ENCODE data around the gene C19orf12.

The C19orf12 gene

GRCh38 chr19:29680937-29681336 lies 34.1 kb downstream of the C19orf12 start:
- no peak for TF ChIP-seq CTCF (conservative IDR thresholded peaks at IDR 0.05; ENCODE audit: low read depth, low read length)

GRCh38 chr19:29680447-29680846 lies 34.6 kb downstream of the C19orf12 start:
- no peak for TF ChIP-seq CTCF (conservative IDR thresholded peaks at IDR 0.05; ENCODE audit: low read depth, low read length)
- DNase-seq (ENCODE audit: low read depth): no peak
- H3K4me3 ChIP-seq (ENCODE audit: low read depth, low read length): no peak overlapping the region

More at GRCh38 chr19:29680937-29681336, 34.1 kb downstream of the C19orf12 start:
- DNase-seq (ENCODE audit: low read depth): no peak
- H3K4me3 ChIP-seq (ENCODE audit: low read depth, low read length): no peak overlapping the region

- no peak overlapping the region for H3K4me3 ChIP-seq (ENCODE audit: low read depth, low read length)
- DNase-seq (ENCODE audit: low read depth): no peak
- TF ChIP-seq CTCF (conservative IDR thresholded peaks at IDR 0.05; ENCODE audit: low read depth, low read length): no peak
Observed at GRCh38 chr19:29679598-29680210, 35.4 kb downstream of the C19orf12 start.

- no peak for DNase-seq (ENCODE audit: low read depth)
- no peak for TF ChIP-seq CTCF (conservative IDR thresholded peaks at IDR 0.05; ENCODE audit: low read depth, low read length)
Observed at GRCh38 chr19:29678484-29679106, 36.5 kb downstream of the C19orf12 start.

GRCh38 chr19:29677001-29677817 lies 37.9 kb downstream of the C19orf12 start:
- no peak for TF ChIP-seq CTCF (conservative IDR thresholded peaks at IDR 0.05; ENCODE audit: low read depth, low read length)
- no peak for DNase-seq (ENCODE audit: low read depth)
- no peak overlapping the region for H3K4me3 ChIP-seq (ENCODE audit: low read depth, low read length)

More at GRCh38 chr19:29678484-29679106, 36.5 kb downstream of the C19orf12 start:
- H3K4me3 ChIP-seq (ENCODE audit: low read depth, low read length): no peak overlapping the region

- no peak for TF ChIP-seq CTCF (conservative IDR thresholded peaks at IDR 0.05; ENCODE audit: low read depth, low read length)
- DNase-seq (ENCODE audit: low read depth): no peak
Observed at GRCh38 chr19:29676586-29676985, 38.5 kb downstream of the C19orf12 start.

More at GRCh38 chr19:29676586-29676985, 38.5 kb downstream of the C19orf12 start:
- no peak overlapping the region for H3K4me3 ChIP-seq (ENCODE audit: low read depth, low read length)

Measured in choroid plexus epithelial cell (primary cell).